Fibroblast of peridontal ligament (primary cell): ENCODE data around the gene RAB38.
A peak's percentile ranks its signal among the peaks of the same experiment; 100 is the strongest.

Experiments used
- DNase-seq: peaks from one replicate; pipeline ENCODE4 v3.0.0-alpha.2; 2010; ENCODE audit errors: extremely low read depth

The RAB38 gene

GRCh38 chr11:88174709-88175568 is at the start of gene RAB38:
Gene RAB38 (minus strand): TSS chr11:88175443. CDS start chr11:88175384, 59 bp downstream.
- peak; percentile 76 for DNase-seq

GRCh38 chr11:88213406-88213805 is 38.2 kb upstream of the RAB38 start:
- no peak for DNase-seq

GRCh38 chr11:88212300-88212699 is 37.1 kb upstream of the RAB38 start:
- no peak for DNase-seq

GRCh38 chr11:88208745-88209144 is 33.5 kb upstream of the RAB38 start:
- peak; percentile 40 for DNase-seq

GRCh38 chr11:88206751-88207150 is 31.5 kb upstream of the RAB38 start:
- peak; percentile 11 for DNase-seq

GRCh38 chr11:88204353-88204752 is 29.1 kb upstream of the RAB38 start:
- DNase-seq = no peak

GRCh38 chr11:88203604-88204003 is 28.4 kb upstream of the RAB38 start:
- no peak for DNase-seq

- DNase-seq = no peak
These were observed 27.3 kb upstream of the RAB38 start for GRCh38 chr11:88202498-88202897.

GRCh38 chr11:88196393-88196792 is 21.1 kb upstream of the RAB38 start:
- no peak for DNase-seq

GRCh38 chr11:88195908-88196307 is 20.7 kb upstream of the RAB38 start:
- no peak for DNase-seq

GRCh38 chr11:88194990-88195389 is 19.7 kb upstream of the RAB38 start:
- no peak for DNase-seq

GRCh38 chr11:88193278-88193677 is 18.0 kb upstream of the RAB38 start:
- no peak for DNase-seq

GRCh38 chr11:88188932-88189253 is 13.7 kb upstream of the RAB38 start:
- no peak for DNase-seq

GRCh38 chr11:88188251-88188931 is 13.1 kb upstream of the RAB38 start:
- no peak for DNase-seq

GRCh38 chr11:88183233-88183632 is 8.0 kb upstream of the RAB38 start:
- DNase-seq = no peak

GRCh38 chr11:88181776-88182175 is 6.5 kb upstream of the RAB38 start:
- no peak for DNase-seq

GRCh38 chr11:88179971-88180629 is 4.9 kb upstream of the RAB38 start:
- DNase-seq = peak; percentile 82

- DNase-seq = no peak
These were observed 3.9 kb upstream of the RAB38 start for GRCh38 chr11:88179141-88179540.

GRCh38 chr11:88178191-88178590 is 2.9 kb upstream of the RAB38 start:
- DNase-seq = peak; percentile 46

- no peak for DNase-seq
These were observed 379 bp upstream of the RAB38 start for GRCh38 chr11:88175569-88176075.

GRCh38 chr11:88173956-88174355 is 1.3 kb downstream of the RAB38 start:
- DNase-seq = no peak

- DNase-seq = no peak
These were observed 3.3 kb downstream of the RAB38 start for GRCh38 chr11:88171982-88172381.

GRCh38 chr11:88170673-88171072 is 4.6 kb downstream of the RAB38 start:
- DNase-seq = no peak
